HG03066 (cell line): ENCODE results near the gene KRT8.

Experiments
- ATAC-seq: cut with Tn5 transposase; IDR thresholded peaks from one replicate; pipeline ENCODE4 v1.9.1; 2021; ENCODE audit warnings: low read depth; ENCODE audit not compliant: unreplicated experiment

The KRT8 gene

DNA sequence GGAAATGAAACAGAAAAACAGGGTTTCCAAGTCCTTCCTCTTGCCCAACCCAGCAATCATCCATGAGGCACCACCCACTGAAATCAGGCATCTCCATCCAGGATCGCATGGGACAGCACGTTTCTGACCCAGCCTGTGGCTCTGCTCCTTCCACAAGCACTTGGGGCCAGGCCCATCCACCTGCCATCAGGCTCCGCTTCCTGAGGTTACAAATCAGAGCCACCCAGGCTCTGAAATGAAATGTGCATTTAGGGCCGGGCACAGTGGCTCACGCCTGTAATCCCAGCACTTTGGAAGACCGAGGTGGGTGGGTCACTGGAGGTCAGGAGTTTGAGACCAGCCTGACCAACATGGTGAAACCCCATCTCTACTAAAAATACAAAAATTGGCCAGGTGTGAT lies 55.4 kb downstream of the KRT8 start:
- no peak for ATAC-seq

DNA sequence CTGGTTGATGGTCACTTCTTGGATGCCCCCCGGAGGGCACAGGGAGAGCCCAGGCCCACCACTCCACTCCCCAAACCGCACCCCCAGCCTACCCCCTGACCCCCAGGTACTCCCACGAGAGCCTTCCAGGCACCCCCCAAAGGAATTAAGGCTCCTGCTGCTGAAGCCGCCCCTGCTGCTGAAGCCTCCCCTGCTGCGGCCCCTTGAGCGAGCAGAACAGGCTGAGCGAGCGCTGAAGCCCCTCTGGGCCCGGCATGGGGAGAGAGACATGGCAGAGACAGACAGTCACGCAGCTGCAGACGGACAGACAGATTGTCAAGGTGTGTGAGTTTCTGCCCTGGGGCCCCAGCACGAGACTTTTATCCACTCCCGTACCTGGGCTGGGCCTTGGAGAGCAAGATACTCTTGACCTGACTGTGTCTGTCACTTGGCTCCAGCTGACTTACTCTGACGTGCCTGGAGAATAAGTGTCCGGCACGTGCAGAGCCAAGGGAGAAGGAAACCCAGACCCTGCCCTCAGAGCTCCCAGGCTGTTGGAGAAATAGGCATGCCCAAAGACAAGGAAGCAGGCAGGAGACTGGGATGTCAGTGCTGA lies 56.1 kb downstream of the KRT8 start, which contains the start of gene KRT78:
TSS of gene KRT78 (minus strand) at position 334 of the 595 bp plus-strand sequence. CDS start at position 270, 64 bp downstream.
- no peak for ATAC-seq

DNA sequence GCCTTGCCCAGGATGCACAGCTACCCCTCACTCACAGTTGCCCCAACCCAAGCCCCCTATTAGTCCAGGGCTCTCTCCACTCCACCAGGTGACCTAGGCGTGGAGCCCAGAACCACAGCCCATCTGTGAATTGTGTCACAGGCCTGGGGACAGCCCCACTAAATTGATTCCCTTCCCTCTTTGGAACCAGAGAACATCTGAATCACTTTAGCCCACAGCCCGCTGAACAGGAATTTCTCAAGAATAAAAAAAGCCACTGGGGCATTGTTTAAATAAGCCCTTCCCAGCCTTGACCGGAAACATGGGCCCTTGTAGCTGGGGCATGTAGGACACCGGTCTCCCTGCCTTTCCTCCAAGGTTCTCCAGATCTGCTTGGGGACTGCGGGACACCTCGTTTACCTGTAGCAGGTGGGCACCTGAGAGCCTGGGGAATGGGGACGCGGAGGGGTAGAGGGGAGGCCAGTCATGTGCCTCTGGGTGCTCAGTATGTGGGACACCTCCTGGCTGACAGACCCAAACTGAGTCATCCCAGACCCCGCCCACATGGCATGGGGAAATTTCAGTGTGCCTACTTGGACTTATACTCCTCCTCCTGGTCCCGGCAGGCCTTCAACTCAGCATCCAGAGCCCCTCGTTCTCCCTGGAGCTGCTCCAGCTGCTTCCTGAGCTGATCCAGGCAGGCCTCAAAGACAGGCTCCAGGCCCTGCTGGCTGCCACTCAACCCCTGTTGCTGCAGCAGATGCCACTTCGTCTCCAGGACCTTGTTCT lies 57.4 kb downstream of the KRT8 start:
- no peak for ATAC-seq
